ENCODE results near the gene SPOCK2. TPM values are rescaled to one million over a fixed set of nuclear protein-coding genes. Genes with fewer than 3 reads are reported as not detected.

SPOCK2 gene
- total and polyA plus RNA-seq, 2 of the 13 experiments (the other 11 are each of a cell fraction or from before 2014, with no cell fraction given): 8.6 to 30.6 TPM

- no peak for TF ChIP-seq DZIP1 (CRISPR knock-in tag; IDR thresholded peaks at IDR 0.05)
- TF ChIP-seq SMYD3 (CRISPR knock-in tag; IDR thresholded peaks at IDR 0.05): no peak
- TF ChIP-seq KDM3A (CRISPR knock-in tag; IDR thresholded peaks at IDR 0.05; ENCODE audit: low read depth): no peak
- no peak for TF ChIP-seq ZNF329 (CRISPR knock-in tag; IDR thresholded peaks at IDR 0.05; ENCODE audit: low read depth)
- TF ChIP-seq MNT (IDR thresholded peaks at IDR 0.05): no peak
- TF ChIP-seq SRSF9 (IDR thresholded peaks at IDR 0.05; ENCODE audit: borderline replicate concordance, insufficient read depth, low read depth, low read length, poor library complexity, severe bottlenecking): no peak
- TF ChIP-seq NR3C1 (CRISPR knock-in tag; IDR thresholded peaks at IDR 0.05): no peak
- TF ChIP-seq TMF1 (CRISPR knock-in tag; IDR thresholded peaks at IDR 0.05; ENCODE audit: low read depth): 0 out of 2 replicates have a peak, but pooled peaks have one; percentile 32
- no peak for TF ChIP-seq CC2D1A (CRISPR knock-in tag; IDR thresholded peaks at IDR 0.05)
- TF ChIP-seq ATF1 (CRISPR knock-in tag; IDR thresholded peaks at IDR 0.05): peak; percentile 78
- TF ChIP-seq ZNF570 (CRISPR knock-in tag; IDR thresholded peaks at IDR 0.05; ENCODE audit: borderline replicate concordance): no peak
- no peak for TF ChIP-seq ZNF256 (CRISPR knock-in tag; conservative IDR thresholded peaks at IDR 0.05)
- TF ChIP-seq HES4 (CRISPR knock-in tag; IDR thresholded peaks at IDR 0.05; ENCODE audit: borderline replicate concordance): no peak
- no peak for TF ChIP-seq CEBPZ (IDR thresholded peaks at IDR 0.05; ENCODE audit: low read length)
- TF ChIP-seq HOXA7 (CRISPR knock-in tag; IDR thresholded peaks at IDR 0.05): no peak
- TF ChIP-seq EP300 (IDR thresholded peaks at IDR 0.05; ENCODE audit: low read depth in 2 of 2, low read length in 2 of 2): peak in 1 of 2 experiments; percentile 86; a peak in 2 of 4 replicates
- TF ChIP-seq EP300 (CRISPR knock-in tag; IDR thresholded peaks at IDR 0.05; ENCODE audit: borderline replicate concordance): peak; percentile 84
- TF ChIP-seq REPIN1 (CRISPR knock-in tag; IDR thresholded peaks at IDR 0.05; ENCODE audit: borderline replicate concordance, low read depth): peak; percentile 1; the same call in 1 of the 2 replicates
- TF ChIP-seq SOX13 (IDR thresholded peaks at IDR 0.05): peak; percentile 71
- TF ChIP-seq SOX13 (CRISPR knock-in tag; conservative IDR thresholded peaks at IDR 0.05 in 1 of 2, IDR thresholded peaks at IDR 0.05 in 1 of 2): peak in 1 of 2 experiments; percentile 91; a peak in 2 of 4 replicates
- TF ChIP-seq GZF1 (CRISPR knock-in tag; IDR thresholded peaks at IDR 0.05): no peak
These were observed 9.3 kb upstream of the SPOCK2 start (continued) for GRCh38 chr10:72097448-72098300.

Measured in HepG2 (cell line).